ENCODE measurements around the gene CEP152. TPM values are rescaled to one million over a fixed set of nuclear protein-coding genes. Genes with fewer than 3 reads are reported as not detected.

The CEP152 gene
- total and polyA plus RNA-seq, 2 of the 13 experiments (the other 11 are each of a cell fraction or from before 2014, with no cell fraction given) = 1.3 to 14.7 TPM

- Histone ChIP-seq H3K27ac (ENCODE audit: extremely low read length, insufficient read depth, low read length) (no peak overlapping the region), H3K27me3 (ENCODE audit: control insufficient read depth in 1 of 2, insufficient read depth in 2 of 2, low read length in 2 of 2) (no peaks in the 10 kb centered on the region; a peak in 1 of 5 replicates), H3K4me3 (replicated peaks in 1 of 3; ENCODE audit: insufficient read depth in 1 of 3, low read depth in 2 of 3, low read length in 3 of 3) (peak overlapping the region in 1 of 3 experiments; percentile 18; a peak in 1 of 6 replicates), H3K9me3 (ENCODE audit: low read length) (no peaks in the 10 kb centered on the region), H3K79me2 (ENCODE audit: insufficient read depth, low read length) (no peaks in the 10 kb centered on the region), H4K20me1 (ENCODE audit: insufficient read depth, low read length) (no peaks in the 10 kb centered on the region), H3K36me3 (replicated peaks in 1 of 2; ENCODE audit: control insufficient read depth in 1 of 2, insufficient read depth in 2 of 2, low read length in 2 of 2) (no peaks in the 10 kb centered on the region), H3K9ac (ENCODE audit: insufficient read depth, low read depth, low read length) (no peak overlapping the region; the same call in 1 of the 2 replicates), H3K4me1 (ENCODE audit: insufficient read depth, low read length) (peaks cover 11% of the 10 kb centered on the region), H3K4me2 (ENCODE audit: low read depth, low read length) (peak overlapping the region; percentile 66), H2AFZ (ENCODE audit: low read length) (peak overlapping the region; percentile 68)
- BruUV-seq (replicated peaks) = no TSS peak
- in situ Hi-C loops (cut with HindIII; ENCODE audit: extremely low pct_ligation_motif_present, low pct_unique_long_range_greater_than_20kb) (loop anchor here (25.0 kb wide), 1 partner anchor 232 kb away; no protein-coding TSS in a partner anchor), intact Hi-C loops (cut with micrococcal nuclease; ENCODE audit: unreplicated experiment) (loop anchor here (1.0 kb wide), 1 partner anchor 497 kb away; no protein-coding TSS in a partner anchor)
- ATAC-seq (peak; percentile 96), FAIRE-seq (peak; percentile 73), DNase-seq (ENCODE audit: low spot score) (peak; percentile 33)
- WGBS (ENCODE audit: low lambda C conversion rate) = 0% methylated on average over 6 of the region's 6 CpGs
- CTCF ChIA-PET (ENCODE audit: low intra/inter-chr PET ratio, low total read pairs) = interaction anchor here (1.6 kb wide), 1 partner anchor 498 kb away, joined by 5 read pairs; no protein-coding TSS in a partner anchor
- POLR2A ChIA-PET = no interaction called here
- TF ChIP-seq CEBPZ (IDR thresholded peaks at IDR 0.05; ENCODE audit: low read length) (no peak), ZNF569 (CRISPR knock-in tag; IDR thresholded peaks at IDR 0.05; ENCODE audit: borderline replicate concordance) (no peak), ZNF143 (CRISPR knock-in tag; IDR thresholded peaks at IDR 0.05) (no peak), XRCC5 (optimal IDR thresholded peaks at IDR 0.05; ENCODE audit: low read length) (no peak), ISL2 (CRISPR knock-in tag; IDR thresholded peaks at IDR 0.05) (no peak), ZNF280B (CRISPR knock-in tag; IDR thresholded peaks at IDR 0.05; ENCODE audit: borderline replicate concordance) (no peak), MEF2D (CRISPR knock-in tag; IDR thresholded peaks at IDR 0.05) (no peak), CTCF (CRISPR knock-in tag; IDR thresholded peaks at IDR 0.05) (peak; percentile 68), GATAD2A (CRISPR knock-in tag; IDR thresholded peaks at IDR 0.05) (no peak), STAG1 (CRISPR knock-in tag; IDR thresholded peaks at IDR 0.05) (peak; percentile 44), ZMAT3 (CRISPR knock-in tag; conservative IDR thresholded peaks at IDR 0.05) (no peak), PPARG (CRISPR knock-in tag; conservative IDR thresholded peaks at IDR 0.05) (peak; percentile 77), ZNF329 (CRISPR knock-in tag; IDR thresholded peaks at IDR 0.05; ENCODE audit: low read depth) (no peak), ZNF746 (CRISPR knock-in tag; IDR thresholded peaks at IDR 0.05) (no peak), PITX1 (CRISPR knock-in tag; IDR thresholded peaks at IDR 0.05) (no peak), HNF4G (IDR thresholded peaks at IDR 0.05; ENCODE audit: borderline replicate concordance, low read depth, low read length) (peak; percentile 78), HNF4G (CRISPR knock-in tag; IDR thresholded peaks at IDR 0.05; ENCODE audit: borderline replicate concordance, low read depth) (no peak), SMC3 (IDR thresholded peaks at IDR 0.05; ENCODE audit: low read length) (peak; percentile 57)
Measured at GRCh38 chr15:48855501-48856440, 44.9 kb upstream of the CEP152 start.
